ENCODE measurements around the gene ZNF600.
"Not testable (repeated sequence)": the region's sequence is repeated elsewhere in the genome, so short reads cannot be mapped to it uniquely, and the experiment has no call there.

The ZNF600 gene

GRCh38 chr19:52741371-52741770 lies 45.2 kb downstream of the ZNF600 start:
- DNase-seq = not testable (repeated sequence)

- DNase-seq = no peak
These were observed 47.0 kb downstream of the ZNF600 start for GRCh38 chr19:52739576-52739975.

GRCh38 chr19:52735734-52736133 lies 50.9 kb downstream of the ZNF600 start:
- DNase-seq = peak; percentile 29

GRCh38 chr19:52734893-52735661 lies 51.5 kb downstream of the ZNF600 start, which contains the start of gene ZNF611:
Gene ZNF611 (minus strand): TSS chr19:52735044. CDS start chr19:52715894, 19,150 bp downstream.
- DNase-seq = peak; percentile 93

- DNase-seq = no peak
These were observed 52.2 kb downstream of the ZNF600 start for GRCh38 chr19:52734331-52734892.

GRCh38 chr19:52726051-52726450 lies 60.5 kb downstream of the ZNF600 start:
- DNase-seq = not testable (repeated sequence)

- DNase-seq = no peak
These were observed 61.0 kb downstream of the ZNF600 start for GRCh38 chr19:52725528-52725961.

GRCh38 chr19:52724701-52725514 lies 61.7 kb downstream of the ZNF600 start:
- no peak for DNase-seq

- not testable (repeated sequence) for DNase-seq
These were observed 62.5 kb downstream of the ZNF600 start for GRCh38 chr19:52723907-52724598.

GRCh38 chr19:52722062-52723003 lies 64.3 kb downstream of the ZNF600 start:
- DNase-seq = no peak

- DNase-seq = not testable (repeated sequence)
These were observed 66.0 kb downstream of the ZNF600 start for GRCh38 chr19:52720541-52720940.

- no peak for DNase-seq
These were observed 70.1 kb downstream of the ZNF600 start for GRCh38 chr19:52716522-52716921.

- not testable (repeated sequence) for DNase-seq
These were observed 70.7 kb downstream of the ZNF600 start for GRCh38 chr19:52715902-52716301.

GRCh38 chr19:52715330-52715729 lies 71.3 kb downstream of the ZNF600 start:
- not testable (repeated sequence) for DNase-seq

All from midbrain (tissue), 1 donor.